ENCODE data around the gene SEC14L1. TPM values are rescaled to one million over a fixed set of nuclear protein-coding genes. Genes with fewer than 3 reads are reported as not detected.
"Not testable (repeated sequence)": the region's sequence is repeated elsewhere in the genome, so short reads cannot be mapped to it uniquely, and the experiment has no call there.

Gene SEC14L1
- total and polyA plus RNA-seq, 8 donors: 3.2 to 106 (median 43.9) TPM

DNA sequence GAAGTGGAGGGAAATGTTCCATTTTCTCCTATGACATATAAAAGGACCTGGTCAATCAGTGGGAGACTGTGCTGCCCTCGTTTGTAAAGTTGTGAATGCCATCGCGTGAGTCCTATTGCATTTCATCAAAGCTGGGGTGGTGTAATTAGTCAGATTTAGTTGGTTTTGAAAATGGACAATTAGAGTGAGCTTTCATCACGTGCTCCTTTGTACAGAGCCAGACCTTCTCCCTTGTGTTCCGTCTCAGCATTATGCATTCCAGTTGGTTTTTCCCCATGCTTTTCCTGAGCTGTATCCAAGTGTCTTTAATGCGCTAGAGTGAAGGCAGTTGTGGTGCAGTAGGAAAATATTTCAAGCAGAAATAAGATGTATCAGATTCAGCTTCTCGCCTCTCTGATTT, 10.4 kb downstream of the SEC14L1 start:
- DNase-seq: peak in 1 of 2 donors; percentile 37
- 78 to 89% (median 85%) methylated on average over 7 of the region's 7 CpGs for WGBS, 5 donors
- no peak overlapping the region for H3K4me3 ChIP-seq
- no peaks in the 10 kb centered on the region for H3K9me3 ChIP-seq
- peaks cover 58 to 97% (median 77%) of the 10 kb centered on the region in 4 donors for H3K4me1 ChIP-seq
- peak overlapping the region in 1 of 5 donors; percentile 43 for H3K27ac ChIP-seq
- peaks cover 12 to 52% (median 37%) of the 10 kb centered on the region in 4 donors for H3K36me3 ChIP-seq
- TF ChIP-seq POLR2AphosphoS5 (IDR thresholded peaks at IDR 0.05) (no peak), POLR2A (IDR thresholded peaks at IDR 0.05) (no peak), EP300 (IDR thresholded peaks at IDR 0.05) (no peak)
- TF ChIP-seq, protein P1, sequence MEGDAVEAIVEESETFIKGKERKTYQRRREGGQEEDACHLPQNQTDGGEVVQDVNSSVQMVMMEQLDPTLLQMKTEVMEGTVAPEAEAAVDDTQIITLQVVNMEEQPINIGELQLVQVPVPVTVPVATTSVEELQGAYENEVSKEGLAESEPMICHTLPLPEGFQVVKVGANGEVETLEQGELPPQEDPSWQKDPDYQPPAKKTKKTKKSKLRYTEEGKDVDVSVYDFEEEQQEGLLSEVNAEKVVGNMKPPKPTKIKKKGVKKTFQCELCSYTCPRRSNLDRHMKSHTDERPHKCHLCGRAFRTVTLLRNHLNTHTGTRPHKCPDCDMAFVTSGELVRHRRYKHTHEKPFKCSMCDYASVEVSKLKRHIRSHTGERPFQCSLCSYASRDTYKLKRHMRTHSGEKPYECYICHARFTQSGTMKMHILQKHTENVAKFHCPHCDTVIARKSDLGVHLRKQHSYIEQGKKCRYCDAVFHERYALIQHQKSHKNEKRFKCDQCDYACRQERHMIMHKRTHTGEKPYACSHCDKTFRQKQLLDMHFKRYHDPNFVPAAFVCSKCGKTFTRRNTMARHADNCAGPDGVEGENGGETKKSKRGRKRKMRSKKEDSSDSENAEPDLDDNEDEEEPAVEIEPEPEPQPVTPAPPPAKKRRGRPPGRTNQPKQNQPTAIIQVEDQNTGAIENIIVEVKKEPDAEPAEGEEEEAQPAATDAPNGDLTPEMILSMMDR (IDR thresholded peaks at IDR 0.05): no peak
- intact Hi-C loops (cut with DNase I; ENCODE audit: low total_unique reads): loop anchor here (10.0 kb wide), 1 partner anchor 46 kb away; no protein-coding TSS in a partner anchor
- H3K27me3 ChIP-seq: no peaks in the 10 kb centered on the region

DNA sequence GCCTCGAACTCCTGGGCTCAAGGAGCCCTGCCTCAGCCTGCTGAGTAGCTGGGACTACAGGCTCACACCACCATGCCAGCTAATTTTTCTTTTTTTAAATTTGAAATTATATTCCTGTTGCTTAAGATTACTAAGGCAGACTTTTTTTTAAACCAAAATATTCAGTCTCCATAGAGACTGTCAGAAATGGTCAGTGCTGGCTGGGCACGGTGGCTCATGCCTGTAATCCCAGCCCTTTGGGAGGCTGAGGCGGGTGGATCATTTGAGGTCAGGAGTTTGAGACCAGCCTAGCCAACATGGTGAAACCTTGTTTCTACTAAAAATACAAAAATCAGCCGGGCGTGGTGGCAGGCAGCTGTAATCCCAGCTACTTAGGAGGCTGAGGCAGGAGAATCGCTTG, 11.3 kb downstream of the SEC14L1 start:
- intact Hi-C loops (cut with DNase I; ENCODE audit: low total_unique reads): loop anchor here (10.0 kb wide), 1 partner anchor 47 kb away; no protein-coding TSS in a partner anchor
- not testable (repeated sequence) for H3K9me3 ChIP-seq, DNase-seq, H3K27me3 ChIP-seq, H3K4me3 ChIP-seq
- Histone ChIP-seq H3K4me1 (peaks cover 55 to 91% (median 72%) of the 10 kb centered on the region in 4 donors), H3K27ac (peak overlapping the region in 3 of 5 donors; percentile 43 to 61 (median 53)), H3K36me3 (peaks cover 12 to 49% (median 36%) of the 10 kb centered on the region in 4 donors)
- 80 to 95% (median 90%) methylated on average over 6 of the region's 6 CpGs for WGBS, 5 donors

DNA sequence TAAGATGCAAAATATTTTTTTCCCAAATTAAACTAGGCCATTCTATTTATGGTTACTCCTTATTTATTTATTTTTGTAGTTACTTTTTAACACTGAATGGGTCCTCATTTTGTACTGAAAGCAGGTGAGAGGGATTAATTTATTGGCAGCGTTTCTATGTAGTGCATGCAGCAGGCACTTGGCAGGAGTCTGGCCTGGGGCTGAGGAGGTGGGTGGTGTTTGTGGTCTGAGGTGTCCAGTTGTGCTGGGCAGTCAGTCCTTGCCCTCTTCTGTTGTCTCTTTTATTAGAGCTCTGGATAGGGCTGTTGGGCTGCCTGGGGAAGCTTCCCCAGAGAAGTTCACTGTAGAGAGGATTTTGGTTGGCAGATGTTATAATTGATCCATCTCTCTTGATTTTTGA, 12.7 kb downstream of the SEC14L1 start:
- H3K9me3 ChIP-seq: no peaks in the 10 kb centered on the region
- H3K27ac ChIP-seq: peak overlapping the region in 4 of 5 donors; percentile 36 to 65 (median 57)
- WGBS, 5 donors: 14 to 38% (median 20%) methylated on average over 1 of the region's 1 CpG
- peaks cover 1 to 39% (median 24%) of the 10 kb centered on the region in 4 donors for H3K36me3 ChIP-seq
- no peaks in the 10 kb centered on the region for H3K27me3 ChIP-seq
- no peak for DNase-seq
- no peak overlapping the region for H3K4me3 ChIP-seq
- TF ChIP-seq, protein P1 (IDR thresholded peaks at IDR 0.05): no peak
- TF ChIP-seq POLR2A (IDR thresholded peaks at IDR 0.05) (no peak), EP300 (IDR thresholded peaks at IDR 0.05) (no peak), POLR2AphosphoS5 (IDR thresholded peaks at IDR 0.05) (no peak)
- peaks cover 42 to 90% (median 64%) of the 10 kb centered on the region in 4 donors for H3K4me1 ChIP-seq
- intact Hi-C loops (cut with DNase I; ENCODE audit: low total_unique reads): loop anchor here (10.0 kb wide), 1 partner anchor 49 kb away; no protein-coding TSS in a partner anchor

DNA sequence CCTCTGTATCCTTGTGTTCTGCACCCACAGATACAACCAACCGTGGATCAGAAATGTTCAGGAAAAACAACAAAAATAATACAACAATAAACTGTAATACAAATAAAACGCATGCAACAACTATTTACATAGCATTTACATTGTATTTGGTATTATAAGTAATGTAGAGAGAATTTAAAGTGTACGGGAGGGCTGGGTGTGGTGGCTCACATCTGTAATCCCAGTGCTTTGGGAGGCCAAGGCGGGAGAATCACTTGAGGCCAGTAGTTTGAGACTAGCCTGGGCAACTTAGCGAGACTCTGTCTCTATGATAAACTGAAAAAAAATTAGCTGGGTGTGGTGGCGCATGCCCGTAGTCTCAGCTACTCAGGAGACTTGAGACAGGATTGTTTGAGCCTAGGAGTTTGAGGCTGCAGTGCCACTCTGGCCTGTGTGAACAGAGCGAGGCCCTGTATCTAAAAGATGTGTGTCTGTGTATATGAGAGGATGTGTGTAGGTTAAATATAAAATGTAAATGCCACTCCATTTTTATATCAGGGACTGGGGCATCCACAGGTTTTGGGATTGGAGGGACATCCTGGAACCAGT, 13.3 kb downstream of the SEC14L1 start:
- intact Hi-C loops (cut with DNase I; ENCODE audit: low total_unique reads): loop anchor here (10.0 kb wide), 1 partner anchor 49 kb away; no protein-coding TSS in a partner anchor
- WGBS, 5 donors: 68 to 83% (median 74%) methylated on average over 8 of the region's 8 CpGs
- Histone ChIP-seq H3K9me3 (no peaks in the 10 kb centered on the region), H3K36me3 (peaks cover 0 to 34% (median 18%) of the 10 kb centered on the region in 4 donors), H3K27me3 (no peaks in the 10 kb centered on the region), H3K4me1 (peaks cover 36 to 83% (median 60%) of the 10 kb centered on the region in 4 donors), H3K4me3 (no peak overlapping the region), H3K27ac (peak overlapping the region in 3 of 5 donors; percentile 1 to 65 (median 32))
- no peak for TF ChIP-seq EP300 (IDR thresholded peaks at IDR 0.05)
- no peak for TF ChIP-seq POLR2A (IDR thresholded peaks at IDR 0.05)
- TF ChIP-seq POLR2AphosphoS5 (IDR thresholded peaks at IDR 0.05): no peak
- no peak for DNase-seq

DNA sequence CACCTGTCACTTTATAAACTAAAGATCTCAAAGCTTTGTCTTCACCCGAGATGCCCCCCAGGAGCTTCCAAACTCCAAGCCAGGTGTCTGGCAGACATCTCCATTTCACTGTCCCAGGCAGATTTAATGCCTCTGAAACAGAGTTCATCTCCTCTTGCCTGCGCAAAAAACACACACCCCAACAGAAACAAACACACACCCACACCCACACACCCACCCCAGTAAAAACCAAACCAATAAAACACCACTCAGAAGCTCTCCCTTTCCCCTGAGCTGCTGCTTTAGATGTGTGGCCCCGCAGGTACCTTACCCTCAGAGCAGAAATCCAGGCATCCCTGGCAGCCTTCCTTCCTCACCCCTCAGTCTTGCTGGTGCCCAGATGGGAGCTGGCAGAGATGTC, 14.4 kb downstream of the SEC14L1 start:
- TF ChIP-seq, protein P1 (IDR thresholded peaks at IDR 0.05): no peak
- no peak for TF ChIP-seq EP300 (IDR thresholded peaks at IDR 0.05)
- no peak for TF ChIP-seq POLR2A (IDR thresholded peaks at IDR 0.05)
- TF ChIP-seq POLR2AphosphoS5 (IDR thresholded peaks at IDR 0.05): no peak
- DNase-seq: no peak
- Histone ChIP-seq H3K27ac (peak overlapping the region in 1 of 5 donors; percentile 46), H3K4me1 (peaks cover 34 to 84% (median 62%) of the 10 kb centered on the region in 4 donors), H3K9me3 (no peaks in the 10 kb centered on the region), H3K36me3 (peaks cover 0 to 29% (median 15%) of the 10 kb centered on the region in 4 donors), H3K4me3 (no peak overlapping the region), H3K27me3 (no peaks in the 10 kb centered on the region)
- WGBS, 5 donors: 51 to 62% (median 56%) methylated on average over 3 of the region's 3 CpGs
- intact Hi-C loops (cut with DNase I; ENCODE audit: low total_unique reads): loop anchor here (10.0 kb wide), 1 partner anchor 50 kb away; no protein-coding TSS in a partner anchor

DNA sequence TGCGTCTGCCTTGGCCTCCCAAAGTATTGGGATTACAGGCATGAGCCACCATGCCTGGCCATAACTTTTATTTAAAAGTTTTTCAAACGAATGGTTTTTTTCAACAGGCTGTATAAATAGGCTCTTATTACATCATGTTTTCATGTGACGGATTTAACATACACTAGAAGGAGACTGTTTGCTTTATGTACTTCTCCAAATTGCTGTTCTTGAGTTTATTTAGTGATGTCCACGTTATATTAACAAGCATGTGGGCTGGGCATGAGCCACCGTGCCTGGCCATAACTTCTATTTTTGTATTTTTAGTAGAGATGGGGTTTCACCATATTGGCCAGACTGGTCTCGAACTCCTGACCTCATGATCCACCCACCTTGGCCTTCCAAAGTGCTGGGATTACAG, 17.0 kb downstream of the SEC14L1 start:
- not testable (repeated sequence) for DNase-seq, H3K4me3 ChIP-seq, H3K27me3 ChIP-seq, H3K27ac ChIP-seq, H3K9me3 ChIP-seq
- Histone ChIP-seq H3K4me1 (peaks cover 47 to 81% (median 64%) of the 10 kb centered on the region in 4 donors), H3K36me3 (peaks cover 0 to 11% (median 7%) of the 10 kb centered on the region in 4 donors)
- intact Hi-C loops (cut with DNase I; ENCODE audit: low total_unique reads): loop anchor here (10.0 kb wide), 1 partner anchor 53 kb away; no protein-coding TSS in a partner anchor
- WGBS, 5 donors: 62 to 75% (median 69%) methylated on average over 6 of the region's 6 CpGs
